ENCODE measurements around the gene DPP4.

DPP4 gene

GRCh38 chr2:162070228-162070936 lies 3.6 kb downstream of the DPP4 start:
- no peak for DNase-seq (ENCODE audit: low spot score)
- in situ Hi-C loops (cut with MboI; ENCODE audit: low sequenced_read_pairs, unreplicated experiment) = no loop called here
- TF ChIP-seq CTCF (IDR thresholded peaks at IDR 0.05; ENCODE audit: borderline replicate concordance, control extremely low read depth, extremely low read depth, insufficient read depth, missing control alignments) = no peak

GRCh38 chr2:162069267-162069903 lies 4.6 kb downstream of the DPP4 start:
- TF ChIP-seq CTCF (IDR thresholded peaks at IDR 0.05; ENCODE audit: borderline replicate concordance, control extremely low read depth, extremely low read depth, insufficient read depth, missing control alignments) = no peak
- no peak for DNase-seq (ENCODE audit: low spot score)
- in situ Hi-C loops (cut with MboI; ENCODE audit: low sequenced_read_pairs, unreplicated experiment) = no loop called here

- in situ Hi-C loops (cut with MboI; ENCODE audit: low sequenced_read_pairs, unreplicated experiment) = no loop called here
- no peak for TF ChIP-seq CTCF (IDR thresholded peaks at IDR 0.05; ENCODE audit: borderline replicate concordance, control extremely low read depth, extremely low read depth, insufficient read depth, missing control alignments)
- DNase-seq (ENCODE audit: low spot score) = no peak
Observed at GRCh38 chr2:162067596-162067995, 6.4 kb downstream of the DPP4 start.

- TF ChIP-seq CTCF (IDR thresholded peaks at IDR 0.05; ENCODE audit: borderline replicate concordance, control extremely low read depth, extremely low read depth, insufficient read depth, missing control alignments) = no peak
- no peak for DNase-seq (ENCODE audit: low spot score)
- in situ Hi-C loops (cut with MboI; ENCODE audit: low sequenced_read_pairs, unreplicated experiment) = no loop called here
Observed at GRCh38 chr2:162065767-162066166, 8.2 kb downstream of the DPP4 start.

GRCh38 chr2:162063899-162064298 lies 10.1 kb downstream of the DPP4 start:
- no peak for DNase-seq (ENCODE audit: low spot score)
- no peak for TF ChIP-seq CTCF (IDR thresholded peaks at IDR 0.05; ENCODE audit: borderline replicate concordance, control extremely low read depth, extremely low read depth, insufficient read depth, missing control alignments)
- in situ Hi-C loops (cut with MboI; ENCODE audit: low sequenced_read_pairs, unreplicated experiment) = no loop called here

GRCh38 chr2:162063281-162063680 lies 10.7 kb downstream of the DPP4 start:
- in situ Hi-C loops (cut with MboI; ENCODE audit: low sequenced_read_pairs, unreplicated experiment) = no loop called here
- TF ChIP-seq CTCF (IDR thresholded peaks at IDR 0.05; ENCODE audit: borderline replicate concordance, control extremely low read depth, extremely low read depth, insufficient read depth, missing control alignments) = no peak
- DNase-seq (ENCODE audit: low spot score) = no peak

Measured in GM13976 (cell line).